Measurements from ENCODE around the gene CDH4. TPM values are rescaled to one million over a fixed set of nuclear protein-coding genes. Genes with fewer than 3 reads are reported as not detected.

The CDH4 gene
- total RNA-seq, 1 donor from 2014 or later = 39.7 TPM

GRCh38 chr20:61513124-61514017, 261.3 kb downstream of the CDH4 start:
- no peak for TF ChIP-seq CTCF (IDR thresholded peaks at IDR 0.05; ENCODE audit: insufficient read depth, low read length, poor library complexity, severe bottlenecking)
- H3K4me3 ChIP-seq (ENCODE audit: low read depth, low read length) = no peak overlapping the region
- no peaks in the 10 kb centered on the region for H3K36me3 ChIP-seq (ENCODE audit: control insufficient read depth, insufficient read depth, low read length)
- DNase-seq (ENCODE audit: low read depth) = no peak
- H3K27me3 ChIP-seq (ENCODE audit: control insufficient read depth, insufficient read depth, low read length) = no peaks in the 10 kb centered on the region

- Histone ChIP-seq H3K4me3 (ENCODE audit: low read depth, low read length) (no peak overlapping the region), H3K27me3 (ENCODE audit: control insufficient read depth, insufficient read depth, low read length) (no peaks in the 10 kb centered on the region), H3K36me3 (ENCODE audit: control insufficient read depth, insufficient read depth, low read length) (no peaks in the 10 kb centered on the region)
- no peak for DNase-seq (ENCODE audit: low read depth)
- TF ChIP-seq CTCF (IDR thresholded peaks at IDR 0.05; ENCODE audit: insufficient read depth, low read length, poor library complexity, severe bottlenecking) = no peak
These were observed 261.9 kb downstream of the CDH4 start for GRCh38 chr20:61514018-61514365.

GRCh38 chr20:61514396-61514795, 262.3 kb downstream of the CDH4 start:
- no peak for DNase-seq (ENCODE audit: low read depth)
- no peaks in the 10 kb centered on the region for H3K27me3 ChIP-seq (ENCODE audit: control insufficient read depth, insufficient read depth, low read length)
- no peak for TF ChIP-seq CTCF (IDR thresholded peaks at IDR 0.05; ENCODE audit: insufficient read depth, low read length, poor library complexity, severe bottlenecking)

GRCh38 chr20:61514805-61515505, 262.9 kb downstream of the CDH4 start:
- no peaks in the 10 kb centered on the region for H3K27me3 ChIP-seq (ENCODE audit: control insufficient read depth, insufficient read depth, low read length)
- H3K36me3 ChIP-seq (ENCODE audit: control insufficient read depth, insufficient read depth, low read length) = no peaks in the 10 kb centered on the region
- no peak for DNase-seq (ENCODE audit: low read depth)
- no peak overlapping the region for H3K4me3 ChIP-seq (ENCODE audit: low read depth, low read length)
- TF ChIP-seq CTCF (IDR thresholded peaks at IDR 0.05; ENCODE audit: insufficient read depth, low read length, poor library complexity, severe bottlenecking) = no peak

More at GRCh38 chr20:61514396-61514795, 262.3 kb downstream of the CDH4 start:
- Histone ChIP-seq H3K4me3 (ENCODE audit: low read depth, low read length) (no peak overlapping the region), H3K36me3 (ENCODE audit: control insufficient read depth, insufficient read depth, low read length) (no peaks in the 10 kb centered on the region)

GRCh38 chr20:61515922-61516321, 263.9 kb downstream of the CDH4 start:
- DNase-seq (ENCODE audit: low read depth) = no peak
- no peak for TF ChIP-seq CTCF (IDR thresholded peaks at IDR 0.05; ENCODE audit: insufficient read depth, low read length, poor library complexity, severe bottlenecking)
- Histone ChIP-seq H3K27me3 (ENCODE audit: control insufficient read depth, insufficient read depth, low read length) (no peaks in the 10 kb centered on the region), H3K36me3 (ENCODE audit: control insufficient read depth, insufficient read depth, low read length) (no peaks in the 10 kb centered on the region), H3K4me3 (ENCODE audit: low read depth, low read length) (no peak overlapping the region)
